GM23338 (cell line): ENCODE results near the gene CDC14A. TPM values are rescaled to one million over a fixed set of nuclear protein-coding genes. Genes with fewer than 3 reads are reported as not detected.
A peak's percentile ranks its signal among the peaks of the same experiment; 100 is the strongest.

ENCODE experiments used
- ATAC-seq: fragments of 200-7000 bp; cut with Tn5 transposase; 3 replicates; pipeline ENCODE4 v1.9.1; 2020
- DNase-seq: peaks from one replicate; pipeline ENCODE4 v3.0.0-alpha.2; 2015; ENCODE audit warnings: low spot score
- H2AFZ ChIP-seq: fragments of 200-600 bp; sonication (generic); 2 replicates; pipeline ENCODE4 v1.8.0; 2016; ENCODE audit warnings: antibody characterized with exemption, mild to moderate bottlenecking, moderate library complexity
- H3F3A ChIP-seq: fragments of 200-600 bp; sonication (generic); replicated peaks from 2 replicates; pipeline ENCODE4 v1.8.0; 2017; ENCODE audit warnings: antibody characterized with exemption, mixed run types, low read depth
- H3K27ac ChIP-seq: fragments of 200-600 bp; sonication (generic); 2 replicates; pipeline ENCODE4 v1.6.1; 2016; ENCODE audit warnings: low read depth
- H3K27me3 ChIP-seq: fragments of 200-600 bp; sonication (generic); 2 replicates; pipeline ENCODE4 v1.8.0; 2016; ENCODE audit warnings: mild to moderate bottlenecking, mixed run types, moderate library complexity; ENCODE audit not compliant: insufficient read depth
- H3K36me3 ChIP-seq: fragments of 200-600 bp; sonication (generic); 2 replicates; pipeline ENCODE4 v1.8.0; 2016; ENCODE audit warnings: mild to moderate bottlenecking; ENCODE audit not compliant: insufficient read depth
- H3K4me1 ChIP-seq: fragments of 200-600 bp; sonication (generic); 2 replicates; pipeline ENCODE4 v1.8.0; 2016; ENCODE audit warnings: mild to moderate bottlenecking, moderate library complexity; ENCODE audit not compliant: insufficient read depth
- H3K4me2 ChIP-seq: fragments of 200-600 bp; sonication (generic); 2 replicates; pipeline ENCODE4 v1.7.1; 2017; ENCODE audit warnings: mixed run types
- H3K4me3 ChIP-seq: fragments of 200-600 bp; sonication (generic); 2 replicates; pipeline ENCODE4 v1.6.1; 2016; ENCODE audit warnings: mixed run types
- H3K79me2 ChIP-seq: fragments of 200-600 bp; sonication (generic); replicated peaks from 2 replicates; pipeline ENCODE4 v1.8.0; 2017; ENCODE audit warnings: mild to moderate bottlenecking; ENCODE audit not compliant: insufficient read depth
- H3K9me2 ChIP-seq: fragments of 200-600 bp; sonication (generic); 2 replicates; pipeline ENCODE4 v1.8.0; 2017; ENCODE audit not compliant: insufficient read depth
- H4K20me1 ChIP-seq: fragments of 200-600 bp; sonication (generic); replicated peaks from 2 replicates; pipeline ENCODE4 v1.8.0; 2017; ENCODE audit warnings: mild to moderate bottlenecking; ENCODE audit not compliant: insufficient read depth
- H3K27ac Mint-ChIP-seq: 2 replicates; pipeline ENCODE4 v1.8.0; 2020; ENCODE audit warnings: inconsistent platforms, mild to moderate bottlenecking, moderate library complexity, mixed read lengths
- H3K27me3 Mint-ChIP-seq: 3 replicates; pipeline ENCODE4 v1.8.0; 2022; ENCODE audit warnings: low read depth, mild to moderate bottlenecking, moderate library complexity, mixed read lengths, inconsistent platforms; ENCODE audit not compliant: insufficient read depth, poor library complexity
- H3K36me3 Mint-ChIP-seq: 3 replicates; pipeline ENCODE4 v1.8.0; 2021; ENCODE audit warnings: low read depth, mild to moderate bottlenecking, inconsistent platforms, moderate library complexity, mixed read lengths
- H3K4me1 Mint-ChIP-seq: 3 replicates; pipeline ENCODE4 v1.8.0; 2020; ENCODE audit warnings: mild to moderate bottlenecking, inconsistent platforms, mixed read lengths
- H3K4me3 Mint-ChIP-seq: 3 replicates; pipeline ENCODE4 v1.8.0; 2021; ENCODE audit warnings: moderate library complexity, mild to moderate bottlenecking, inconsistent platforms, mixed read lengths
- H3K9me3 Mint-ChIP-seq: 3 replicates; pipeline ENCODE4 v1.8.0; 2020; ENCODE audit warnings: moderate library complexity, mild to moderate bottlenecking, inconsistent platforms, mixed read lengths
- CREB1 ChIP-seq: fragments of 250-450 bp; sonication (Bioruptor Pico); IDR thresholded peaks from 2 replicates; pipeline ENCODE4 v1.5.0; 2020; ENCODE audit warnings: low read depth, mild to moderate bottlenecking, moderate library complexity
- CTCF ChIP-seq, 2 experiments: fragments of 200-600 bp in 1 of 2; sonication (generic) in 1 of 2; conservative IDR thresholded peaks; 2 replicates each; pipeline versions ENCODE4 v1.5.1 to v1.6.1; 2016 to 2017; ENCODE audit warnings: antibody characterized with exemption in 2 of 2, low read depth in 2 of 2, mild to moderate bottlenecking in 2 of 2, moderate library complexity in 1 of 2
- ETS1 ChIP-seq: IDR thresholded peaks from 2 replicates; pipeline ENCODE4 v1.6.1; 2016; ENCODE audit warnings: antibody characterized with exemption
- EZH2 ChIP-seq: fragments of 200-600 bp; sonication (generic); IDR thresholded peaks from one replicate; pipeline ENCODE4 v1.8.0; 2017; ENCODE audit warnings: antibody characterized with exemption, mild to moderate bottlenecking, low read depth; ENCODE audit not compliant: unreplicated experiment
- EZH2phosphoT487 ChIP-seq: fragments of 200-600 bp; sonication (generic); IDR thresholded peaks from one replicate; pipeline ENCODE4 v1.8.1; 2018; ENCODE audit warnings: antibody characterized with exemption; ENCODE audit not compliant: unreplicated experiment
- JUNB ChIP-seq: IDR thresholded peaks from one replicate; pipeline ENCODE4 v1.6.1; 2016; ENCODE audit warnings: antibody characterized with exemption; ENCODE audit not compliant: unreplicated experiment
- NANOG ChIP-seq: IDR thresholded peaks from 2 replicates; pipeline ENCODE4 v1.6.1; 2016; ENCODE audit warnings: antibody characterized with exemption, borderline replicate concordance
- POLR2AphosphoS5 ChIP-seq: IDR thresholded peaks from 2 replicates; pipeline ENCODE4 v1.6.1; 2016; ENCODE audit warnings: antibody characterized with exemption, low read depth
- REST ChIP-seq: IDR thresholded peaks from one replicate; pipeline ENCODE4 v1.6.1; 2018; ENCODE audit warnings: antibody characterized with exemption; ENCODE audit not compliant: unreplicated experiment
- STAT1 ChIP-seq: IDR thresholded peaks from one replicate; pipeline ENCODE4 v1.6.1; 2016; ENCODE audit warnings: antibody characterized with exemption; ENCODE audit not compliant: unreplicated experiment
- ZNF114 ChIP-seq: fragments of 250-450 bp; sonication (Bioruptor Pico); IDR thresholded peaks from 2 replicates; pipeline ENCODE4 v1.5.0; 2020; ENCODE audit warnings: mild to moderate bottlenecking, moderate library complexity
- ZNF331 ChIP-seq: fragments of 250-450 bp; sonication (Bioruptor Pico); IDR thresholded peaks from 2 replicates; pipeline ENCODE4 v1.5.0; 2020; ENCODE audit warnings: low read depth, mild to moderate bottlenecking, moderate library complexity
- ZNF462 ChIP-seq: fragments of 250-450 bp; sonication (Bioruptor Pico); IDR thresholded peaks from 2 replicates; pipeline ENCODE4 v1.5.0; 2020; ENCODE audit warnings: mild to moderate bottlenecking, moderate library complexity
- polyA plus RNA-seq: library from polyadenylated mRNA; unstranded; fragments of >200 nt; fragmentation: Nextera tagmentation; extraction: Ambion mirVana; gene quantifications from 2 replicates; pipeline ENCODE4 v1.2.1, GENCODE V29; 2016
- total RNA-seq: library from RNA; depleted of rRNA; stranded (reverse); fragments of >200 nt; shearing (Covaris generic); gene quantifications from 2 replicates; pipeline ENCODE4 v1.2.3, GENCODE V29; 2014

Gene CDC14A
- total and polyA plus RNA-seq, 2 experiments from 2014 or later = 11.1 to 20.8 TPM

- H3F3A ChIP-seq = no peaks in the 10 kb centered on the region
- no peak overlapping the region for H3K4me2 ChIP-seq
- no peaks in the 10 kb centered on the region for H3K9me2 ChIP-seq
- no peaks in the 10 kb centered on the region for H3K27me3 ChIP-seq
- Mint-ChIP-seq H3K27me3 (peaks cover 2% of the 10 kb centered on the region), H3K4me1 (peaks cover 43% of the 10 kb centered on the region), H3K9me3 (no peaks in the 10 kb centered on the region), H3K4me3 (no peak overlapping the region), H3K36me3 (peaks cover 7% of the 10 kb centered on the region; the same call in 2 of the 3 replicates), H3K27ac (no peak overlapping the region)
- H3K4me1 ChIP-seq = peaks cover 20% of the 10 kb centered on the region
- peak; percentile 65 for ATAC-seq
- no peak overlapping the region for H2AFZ ChIP-seq
- no peaks in the 10 kb centered on the region; the same call in 1 of the 2 replicates for H3K36me3 ChIP-seq
- TF ChIP-seq EZH2phosphoT487 = no peak
- no peak for TF ChIP-seq ZNF114
- no peak for TF ChIP-seq STAT1
- no peak for TF ChIP-seq NANOG
- no peak for TF ChIP-seq JUNB
- TF ChIP-seq CREB1 (CRISPR knock-in tag) = no peak
- no peak for TF ChIP-seq POLR2AphosphoS5
- TF ChIP-seq ETS1 = no peak
- no peak for TF ChIP-seq REST
- no peak for TF ChIP-seq EZH2
- TF ChIP-seq CTCF (conservative IDR thresholded peaks at IDR 0.05; ENCODE audit: low read depth in 2 of 2) = no peak
- no peak for TF ChIP-seq ZNF331 (CRISPR knock-in tag)
- no peak for TF ChIP-seq ZNF462 (CRISPR knock-in tag)
- DNase-seq = no peak
- peaks cover 84% of the 10 kb centered on the region for H3K79me2 ChIP-seq
- no peaks in the 10 kb centered on the region; the same call in 1 of the 2 replicates for H4K20me1 ChIP-seq
- H3K27ac ChIP-seq = no peak overlapping the region
- H3K4me3 ChIP-seq = no peak overlapping the region
Observed at GRCh38 chr1:100360790-100361510, 8.6 kb downstream of the CDC14A start.
